HepG2 (cell line): ENCODE results near the gene SYS1. TPM values are rescaled to one million over a fixed set of nuclear protein-coding genes. Genes with fewer than 3 reads are reported as not detected.

Experiments used
- ATAC-seq: fragments of 200-7000 bp; cut with Tn5 transposase; 3 replicates; pipeline ENCODE4 v1.9.1; 2020; ENCODE audit warnings: mild to moderate bottlenecking, moderate library complexity
- BruUV-seq: library from RNA; stranded (reverse); fragments of 400-500 nt; replicated peaks from 2 replicates; lab custom pipeline; 2021; lab: Mats Ljungman, UMichigan
- CTCF ChIA-PET: fragments of 300-600 bp; formaldehyde crosslinking; extraction: SDS; loops from one replicate; lab custom pipeline; 2021; ENCODE audit warnings: low total read pairs, inconsistent platforms, low intra/inter-chr PET ratio; lab: Yijun Ruan, JAX
- POLR2A ChIA-PET: fragments of 350-600 bp; sonication (Branson Sonifier 250); formaldehyde crosslinking; loops from one replicate; lab custom pipeline; 2020; ENCODE audit warnings: antibody characterized with exemption, inconsistent platforms; lab: Yijun Ruan, JAX
- DNase-seq: peaks from one replicate; pipeline ENCODE4 v3.0.0-alpha.2; 2015; ENCODE audit warnings: low spot score
- FAIRE-seq: peaks from 3 replicates; lab custom pipeline; 2011; peaks lifted over from hg19 to GRCh38; lab: Jason Lieb, UNC
- H2AFZ ChIP-seq: one replicate; pipeline ENCODE4 v1.6.1; 2011; ENCODE audit warnings: low read length, inconsistent platforms
- H3K27ac ChIP-seq: fragments of 300-600 bp; 3 replicates; pipeline ENCODE4 v1.8.0; 2011; ENCODE audit warnings: mixed run types, mild to moderate bottlenecking, mixed read lengths, low read length, inconsistent platforms; ENCODE audit not compliant: insufficient read depth; ENCODE audit errors: extremely low read length
- H3K27me3 ChIP-seq, 2 experiments: fragments of 200-600 bp in 1 of 2; 2 replicates in 1 of 2; 3 replicates in 1 of 2; pipeline versions ENCODE4 v1.6.0 to v1.8.0; 2011; ENCODE audit warnings: low read length in 2 of 2, mild to moderate bottlenecking in 2 of 2, moderate library complexity in 2 of 2, inconsistent platforms in 1 of 2; ENCODE audit not compliant: insufficient read depth in 2 of 2, control insufficient read depth in 1 of 2
- H3K36me3 ChIP-seq, 2 experiments: fragments of 200-600 bp in 1 of 2; replicated peaks in 1 of 2; 2 replicates in 1 of 2; 3 replicates in 1 of 2; pipeline versions ENCODE4 v1.5.1 to v1.8.0; 2011; ENCODE audit warnings: low read length in 2 of 2, inconsistent platforms in 1 of 2; ENCODE audit not compliant: insufficient read depth in 2 of 2, control insufficient read depth in 1 of 2
- H3K4me1 ChIP-seq: 2 replicates; pipeline ENCODE4 v1.5.1; 2012; ENCODE audit warnings: low read length, inconsistent platforms; ENCODE audit not compliant: insufficient read depth
- H3K4me2 ChIP-seq: 2 replicates; pipeline ENCODE4 v1.6.0; 2011; ENCODE audit warnings: low read depth, low read length, inconsistent platforms
- H3K4me3 ChIP-seq, 3 experiments: fragments of 200-600 bp in 1 of 3; sonication (generic), shearing (Covaris generic) in 1 of 3; replicated peaks in 1 of 3; 2 replicates each; pipeline ENCODE4 v1.5.1; 2011 to 2016; ENCODE audit warnings: low read length in 3 of 3, inconsistent platforms in 2 of 3, low read depth in 2 of 3, mild to moderate bottlenecking in 2 of 3, control low read depth in 1 of 3, mixed read lengths in 1 of 3; ENCODE audit not compliant: insufficient read depth in 1 of 3
- H3K79me2 ChIP-seq: one replicate; pipeline ENCODE4 v1.6.1; 2011; ENCODE audit warnings: low read length, inconsistent platforms; ENCODE audit not compliant: insufficient read depth
- H3K9ac ChIP-seq: 2 replicates; pipeline ENCODE4 v1.6.0; 2011; ENCODE audit warnings: mild to moderate bottlenecking, low read depth, low read length, inconsistent platforms; ENCODE audit not compliant: insufficient read depth
- H3K9me3 ChIP-seq: 2 replicates; pipeline ENCODE4 v1.5.1; 2012; ENCODE audit warnings: mild to moderate bottlenecking, low read length
- H4K20me1 ChIP-seq: 2 replicates; pipeline ENCODE4 v1.6.0; 2011; ENCODE audit warnings: inconsistent platforms, mild to moderate bottlenecking, low read length, moderate library complexity; ENCODE audit not compliant: insufficient read depth
- CREBL2 ChIP-seq: sonication (generic); formaldehyde crosslinking; IDR thresholded peaks from 2 replicates; pipeline ENCODE4 v1.8.1; 2023; ENCODE audit warnings: missing genetic modification reagents, mild to moderate bottlenecking, borderline replicate concordance
- GATA4 ChIP-seq: sonication (generic); IDR thresholded peaks from 2 replicates; pipeline ENCODE4 v1.6.1; 2016; ENCODE audit warnings: antibody characterized with exemption, low read depth, borderline replicate concordance
- HDAC2 ChIP-seq: sonication (generic); formaldehyde crosslinking; IDR thresholded peaks from 2 replicates; pipeline ENCODE4 v1.4.0; 2020; ENCODE audit warnings: missing genetic modification reagents
- HNF4A ChIP-seq: sonication (generic); formaldehyde crosslinking; IDR thresholded peaks from 2 replicates; pipeline ENCODE4 v1.4.0; 2020; ENCODE audit warnings: missing genetic modification reagents
- JDP2 ChIP-seq: sonication (generic); formaldehyde crosslinking; IDR thresholded peaks from 2 replicates; pipeline ENCODE4 v1.8.1; 2022; ENCODE audit warnings: missing genetic modification reagents, borderline replicate concordance
- KDM3A ChIP-seq: IDR thresholded peaks from 2 replicates; pipeline ENCODE4 v1.6.1; 2018; ENCODE audit warnings: low read depth, missing compliant biosample characterization
- TARDBP ChIP-seq: sonication (generic); formaldehyde crosslinking; IDR thresholded peaks from 2 replicates; pipeline ENCODE4 v1.8.0; 2022; ENCODE audit warnings: mild to moderate bottlenecking, missing genetic modification reagents
- TCF7L2 ChIP-seq: IDR thresholded peaks from 2 replicates; pipeline ENCODE4 v1.6.1; 2011; ENCODE audit warnings: mild to moderate bottlenecking, low read depth, low read length, moderate library complexity
- YY1 ChIP-seq: IDR thresholded peaks from 2 replicates; pipeline ENCODE4 v1.6.1; 2011; ENCODE audit warnings: low read length, low read depth, moderate library complexity, mild to moderate bottlenecking; ENCODE audit not compliant: insufficient read depth, insufficient replicate concordance
- ZNF317 ChIP-seq: sonication (generic); formaldehyde crosslinking; IDR thresholded peaks from 2 replicates; pipeline ENCODE4 v1.5.0; 2020; ENCODE audit warnings: mild to moderate bottlenecking, missing genetic modification reagents
- ZNF572 ChIP-seq: sonication (generic); formaldehyde crosslinking; IDR thresholded peaks from 2 replicates; pipeline ENCODE4 v1.5.1; 2020; ENCODE audit warnings: mild to moderate bottlenecking, missing genetic modification reagents
- ZNF619 ChIP-seq: sonication (generic); formaldehyde crosslinking; IDR thresholded peaks from 2 replicates; pipeline ENCODE4 v1.4.0; 2020; ENCODE audit warnings: mild to moderate bottlenecking, missing genetic modification reagents
- ZNF704 ChIP-seq: sonication (generic); formaldehyde crosslinking; IDR thresholded peaks from 2 replicates; pipeline ENCODE4 v1.8.1; 2023; ENCODE audit warnings: mild to moderate bottlenecking, inconsistent platforms, moderate library complexity, missing genetic modification reagents, borderline replicate concordance
- ZSCAN22 ChIP-seq: sonication (generic); formaldehyde crosslinking; IDR thresholded peaks from 2 replicates; pipeline ENCODE4 v1.4.0; 2020; ENCODE audit warnings: mild to moderate bottlenecking, missing genetic modification reagents
- WGBS: methylation state at CpG from one replicate; pipeline ENCODE4 v1.1.6; 2017; ENCODE audit warnings: low lambda C conversion rate; 5-methylcytosine and 5-hydroxymethylcytosine counted together
- in situ Hi-C: cut with HindIII; loops from 2 replicates; pipeline ENCODE4 v1.10.0; 2017; ENCODE audit warnings: low pct_unique_long_range_greater_than_20kb; ENCODE audit not compliant: extremely low pct_ligation_motif_present
- intact Hi-C: fragments of 100-400 bp; cut with micrococcal nuclease; formaldehyde crosslinking; loops from one replicate; pipeline ENCODE4 v1.10.0; 2022; ENCODE audit not compliant: unreplicated experiment
- polyA plus RNA-seq, 8 experiments: library from polyadenylated mRNA; depleted of rRNA in 3 of 8; stranded (reverse) in 7 of 8; unstranded in 1 of 8; fragments of >200 nt; fragmentation: Illumina TruSeq in 4 of 8; extraction: Trizol in 4 of 8; gene quantifications; 2 replicates each; pipeline versions ENCODE4 v1.2.1 to v1.2.3, GENCODE V29; 2011 to 2016; ENCODE audit warnings: low read depth in 4 of 8, missing spikeins in 1 of 8, mixed read lengths in 1 of 8; ENCODE audit not compliant: insufficient read depth in 1 of 8
- total RNA-seq, 5 experiments: library from RNA; depleted of rRNA; stranded (reverse); fragments of >200 nt; fragmentation: Illumina TruSeq; extraction: Trizol; gene quantifications; 2 replicates each; pipeline ENCODE4 v1.2.3, GENCODE V29; 2016; ENCODE audit warnings: low read depth in 1 of 5
- TF ChIP-seq, protein P1 (sequence below): sonication (generic); formaldehyde crosslinking; IDR thresholded peaks from 2 replicates; pipeline ENCODE4 v1.9.0; 2022; ENCODE audit warnings: missing genetic modification reagents, mild to moderate bottlenecking, borderline replicate concordance

The SYS1 gene
- total and polyA plus RNA-seq, 2 of the 13 experiments (the other 11 are each of a cell fraction or from before 2014, with no cell fraction given), result 38.3 to 65.6 TPM

DNA sequence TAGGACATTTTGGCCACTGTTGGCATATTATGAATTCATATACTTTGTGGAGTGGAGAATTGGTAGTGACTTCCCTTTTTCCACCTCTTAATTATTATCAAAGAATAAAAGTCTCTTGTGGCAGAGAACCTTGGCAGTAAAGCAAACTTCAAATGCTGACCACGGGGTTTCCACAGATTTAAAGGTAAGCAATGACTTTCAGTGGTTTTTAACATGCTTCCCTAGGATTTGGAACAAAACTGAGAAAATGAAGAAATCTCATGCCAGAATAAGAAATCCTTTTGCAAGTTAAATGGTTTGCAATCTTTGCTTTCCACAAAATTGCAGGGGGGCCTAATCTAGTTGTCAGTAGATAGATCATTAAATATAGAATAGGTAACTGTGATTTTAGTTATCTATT lies 12.7 kb upstream of the SYS1 start:
- H3K4me3 ChIP-seq, result no peak overlapping the region
- DNase-seq (no peak), ATAC-seq (no peak), FAIRE-seq (no peak)
- intact Hi-C loops (no loop called here), in situ Hi-C loops (no loop called here)
- no peak overlapping the region for H3K9ac ChIP-seq
- H4K20me1 ChIP-seq, result peaks cover 8% of the 10 kb centered on the region; the same call in 1 of the 2 replicates
- no peaks in the 10 kb centered on the region for H3K9me3 ChIP-seq
- 13% methylated on average over 1 of the region's 1 CpG for WGBS
- TF ChIP-seq TCF7L2 (no peak), TARDBP (no peak), YY1 (no peak), ZSCAN22 (CRISPR knock-in tag) (no peak), KDM3A (CRISPR knock-in tag) (no peak), HDAC2 (CRISPR knock-in tag) (no peak), CREBL2 (CRISPR knock-in tag) (no peak), HNF4A (CRISPR knock-in tag) (no peak), JDP2 (CRISPR knock-in tag) (no peak), ZNF572 (CRISPR knock-in tag) (no peak), GATA4 (no peak), ZNF704 (CRISPR knock-in tag) (no peak), ZNF317 (CRISPR knock-in tag) (no peak), ZNF619 (CRISPR knock-in tag) (no peak)
- TF ChIP-seq, protein P1, sequence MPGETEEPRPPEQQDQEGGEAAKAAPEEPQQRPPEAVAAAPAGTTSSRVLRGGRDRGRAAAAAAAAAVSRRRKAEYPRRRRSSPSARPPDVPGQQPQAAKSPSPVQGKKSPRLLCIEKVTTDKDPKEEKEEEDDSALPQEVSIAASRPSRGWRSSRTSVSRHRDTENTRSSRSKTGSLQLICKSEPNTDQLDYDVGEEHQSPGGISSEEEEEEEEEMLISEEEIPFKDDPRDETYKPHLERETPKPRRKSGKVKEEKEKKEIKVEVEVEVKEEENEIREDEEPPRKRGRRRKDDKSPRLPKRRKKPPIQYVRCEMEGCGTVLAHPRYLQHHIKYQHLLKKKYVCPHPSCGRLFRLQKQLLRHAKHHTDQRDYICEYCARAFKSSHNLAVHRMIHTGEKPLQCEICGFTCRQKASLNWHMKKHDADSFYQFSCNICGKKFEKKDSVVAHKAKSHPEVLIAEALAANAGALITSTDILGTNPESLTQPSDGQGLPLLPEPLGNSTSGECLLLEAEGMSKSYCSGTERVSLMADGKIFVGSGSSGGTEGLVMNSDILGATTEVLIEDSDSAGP (CRISPR knock-in tag), result no peak
- CTCF ChIA-PET, result no interaction called here
- POLR2A ChIA-PET, result interaction anchor here (1.2 to 29.5 kb wide), 3 partner anchors 7 to 27 kb away, joined by 4 to 1422 read pairs (median 1422); partner anchors contain the start of genes SDC4 and SYS1
- no peak overlapping the region for H2AFZ ChIP-seq
- H3K4me2 ChIP-seq, result no peak overlapping the region
- H3K4me1 ChIP-seq, result peaks cover 58% of the 10 kb centered on the region
- no peaks in the 10 kb centered on the region for H3K36me3 ChIP-seq
- no TSS peak for BruUV-seq
- no peak overlapping the region for H3K27ac ChIP-seq
- H3K27me3 ChIP-seq, result peaks cover 1 to 11% of the 10 kb centered on the region in 2 experiments; a peak in 2 of 5 replicates
- peaks cover 27% of the 10 kb centered on the region for H3K79me2 ChIP-seq
